NCI-H526 (cell line): ENCODE results near the gene CEP97.
A peak's percentile ranks its signal among the peaks of the same experiment; 100 is the strongest.
"Not testable (repeated sequence)": the region's sequence is repeated elsewhere in the genome, so short reads cannot be mapped to it uniquely, and the experiment has no call there.

Source experiments
- DNase-seq, 2 experiments: peaks; one replicate each; lab custom pipeline; 2025; lab: John Stamatoyannopoulos, UW

CEP97 gene

GRCh38 chr3:101724329-101725193 lies at the start of gene CEP97:
Gene CEP97, plus strand, starts transcription at chr3:101724614. Its CDS starts 63 bp downstream, at chr3:101724677.
- peak; percentile 92 to 97 for DNase-seq

- no peak for DNase-seq
Measured at GRCh38 chr3:101675709-101676215, 48.7 kb upstream of the CEP97 start.

- no peak for DNase-seq
Measured at GRCh38 chr3:101676216-101676764, 48.1 kb upstream of the CEP97 start.

GRCh38 chr3:101676765-101677435 lies 47.5 kb upstream of the CEP97 start, which contains the start of gene ZBTB11:
Gene ZBTB11, minus strand, starts transcription at chr3:101677132. Its CDS starts 218 bp downstream, at chr3:101676914.
- DNase-seq: no peak

- no peak for DNase-seq
Measured at GRCh38 chr3:101677436-101678286, 46.8 kb upstream of the CEP97 start.

- DNase-seq: not testable (repeated sequence)
Measured at GRCh38 chr3:101678837-101679236, 45.6 kb upstream of the CEP97 start.

GRCh38 chr3:101680466-101680865 lies 43.9 kb upstream of the CEP97 start:
- DNase-seq: no peak

GRCh38 chr3:101685050-101685400 lies 39.4 kb upstream of the CEP97 start:
- DNase-seq: no peak

- DNase-seq: no peak
Measured at GRCh38 chr3:101685870-101686307, 38.5 kb upstream of the CEP97 start.

GRCh38 chr3:101687142-101687931 lies 37.1 kb upstream of the CEP97 start:
- DNase-seq: no peak

- no peak for DNase-seq
Measured at GRCh38 chr3:101689286-101689685, 35.1 kb upstream of the CEP97 start.

GRCh38 chr3:101690972-101691371 lies 33.4 kb upstream of the CEP97 start:
- DNase-seq: no peak

GRCh38 chr3:101691685-101692671 lies 32.4 kb upstream of the CEP97 start:
- not testable (repeated sequence) for DNase-seq

GRCh38 chr3:101693540-101693939 lies 30.9 kb upstream of the CEP97 start:
- DNase-seq: not testable (repeated sequence)

GRCh38 chr3:101694836-101695235 lies 29.6 kb upstream of the CEP97 start:
- DNase-seq: not testable (repeated sequence)

- no peak for DNase-seq
Measured at GRCh38 chr3:101695779-101696372, 28.5 kb upstream of the CEP97 start.

GRCh38 chr3:101701696-101702634 lies 22.4 kb upstream of the CEP97 start:
- DNase-seq: no peak

- no peak for DNase-seq
Measured at GRCh38 chr3:101702726-101703125, 21.7 kb upstream of the CEP97 start.
